GM13976 (cell line): ENCODE data around the gene MMAB.

Source experiments
- DNase-seq: peaks from one replicate; pipeline ENCODE4 v3.0.0; 2012; ENCODE audit warnings: low spot score
- in situ Hi-C: fragments of 300-500 bp; cut with MboI; formaldehyde crosslinking; loops from one replicate; pipeline ENCODE4 v1.12.0; 2022; ENCODE audit warnings: low sequenced_read_pairs, mixed read lengths, inconsistent platforms; ENCODE audit not compliant: unreplicated experiment
- TF ChIP-seq, protein P1 (sequence below): IDR thresholded peaks from 2 replicates; pipeline ENCODE4 v1.5.1; 2012; ENCODE audit warnings: borderline replicate concordance, mild to moderate bottlenecking; ENCODE audit not compliant: insufficient read depth; ENCODE audit errors: extremely low read depth, missing control alignments, control extremely low read depth

The MMAB gene

DNA sequence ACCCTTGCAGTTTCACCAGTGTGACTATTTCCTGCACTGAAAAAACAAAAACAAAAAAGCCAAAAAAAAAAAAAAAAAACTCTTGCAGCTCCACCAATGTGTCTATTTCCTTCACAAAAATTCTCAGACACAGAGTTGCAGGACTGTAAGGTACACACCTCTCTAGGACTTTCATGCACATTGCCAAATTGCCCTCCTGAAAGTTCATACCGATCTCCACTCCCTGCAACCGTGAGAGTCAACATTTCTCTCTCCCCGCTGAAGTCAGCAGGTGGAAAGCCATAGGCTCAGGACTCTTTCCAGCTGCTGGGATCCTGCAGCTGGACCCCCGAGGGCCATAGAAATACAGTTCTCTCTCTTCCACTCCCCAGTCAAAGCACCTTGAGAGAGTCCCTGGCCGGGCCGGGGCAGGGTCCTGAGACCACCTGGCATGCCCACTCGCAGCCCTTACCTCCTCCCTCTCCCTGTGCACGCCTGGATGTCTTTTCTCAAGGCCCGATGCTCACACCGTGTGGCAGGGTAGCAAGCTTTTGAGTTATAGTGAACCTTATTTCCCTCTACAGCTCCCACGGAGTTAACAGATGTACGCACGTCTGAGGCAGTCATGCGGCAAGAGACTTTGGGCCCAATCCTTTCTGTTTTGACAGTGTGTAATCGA, 23.6 kb downstream of the MMAB start:
- no peak for DNase-seq
- TF ChIP-seq, protein P1, sequence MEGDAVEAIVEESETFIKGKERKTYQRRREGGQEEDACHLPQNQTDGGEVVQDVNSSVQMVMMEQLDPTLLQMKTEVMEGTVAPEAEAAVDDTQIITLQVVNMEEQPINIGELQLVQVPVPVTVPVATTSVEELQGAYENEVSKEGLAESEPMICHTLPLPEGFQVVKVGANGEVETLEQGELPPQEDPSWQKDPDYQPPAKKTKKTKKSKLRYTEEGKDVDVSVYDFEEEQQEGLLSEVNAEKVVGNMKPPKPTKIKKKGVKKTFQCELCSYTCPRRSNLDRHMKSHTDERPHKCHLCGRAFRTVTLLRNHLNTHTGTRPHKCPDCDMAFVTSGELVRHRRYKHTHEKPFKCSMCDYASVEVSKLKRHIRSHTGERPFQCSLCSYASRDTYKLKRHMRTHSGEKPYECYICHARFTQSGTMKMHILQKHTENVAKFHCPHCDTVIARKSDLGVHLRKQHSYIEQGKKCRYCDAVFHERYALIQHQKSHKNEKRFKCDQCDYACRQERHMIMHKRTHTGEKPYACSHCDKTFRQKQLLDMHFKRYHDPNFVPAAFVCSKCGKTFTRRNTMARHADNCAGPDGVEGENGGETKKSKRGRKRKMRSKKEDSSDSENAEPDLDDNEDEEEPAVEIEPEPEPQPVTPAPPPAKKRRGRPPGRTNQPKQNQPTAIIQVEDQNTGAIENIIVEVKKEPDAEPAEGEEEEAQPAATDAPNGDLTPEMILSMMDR, result no peak
- in situ Hi-C loops, result no loop called here

DNA sequence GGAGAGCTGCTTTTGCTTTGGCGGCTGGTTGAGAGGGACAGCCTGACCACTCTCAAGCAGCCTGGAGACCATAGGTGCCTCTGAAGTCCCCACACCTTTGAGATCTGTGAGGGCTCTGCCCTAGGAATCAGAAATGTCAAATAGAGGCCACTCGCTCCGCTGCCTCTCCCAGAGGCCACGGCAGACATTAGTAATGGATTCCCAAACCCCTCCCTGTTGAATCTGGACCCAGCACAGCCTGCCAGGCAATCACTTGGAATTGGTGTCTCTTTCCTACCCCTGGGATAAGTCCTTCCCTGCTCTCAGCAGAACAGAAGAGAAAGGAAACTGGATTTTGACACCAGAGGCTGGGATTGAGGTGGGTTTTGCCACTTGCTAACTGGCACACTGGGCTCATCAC, 25.0 kb downstream of the MMAB start:
- TF ChIP-seq, protein P1, result no peak
- DNase-seq, result no peak
- in situ Hi-C loops, result no loop called here

DNA sequence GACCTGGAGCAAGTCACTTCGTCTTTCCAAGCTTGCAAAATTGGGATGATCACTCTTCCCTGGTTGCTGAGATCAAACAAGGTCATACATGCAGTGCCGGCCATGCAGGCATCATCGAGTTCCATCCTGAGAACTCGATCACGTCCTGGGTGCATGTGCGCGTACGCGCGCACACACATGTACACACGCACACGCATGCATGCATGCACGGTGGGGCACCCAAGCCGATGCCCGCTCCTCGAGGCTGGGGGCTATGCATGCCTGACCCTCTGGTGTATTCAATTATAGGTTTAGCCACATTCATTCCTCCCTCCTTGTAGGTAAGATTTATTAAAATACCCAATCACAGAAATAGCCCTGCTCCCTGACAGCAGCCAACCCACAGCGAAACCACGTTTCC, 26.0 kb downstream of the MMAB start:
- no peak for DNase-seq
- TF ChIP-seq, protein P1, result no peak
- in situ Hi-C loops, result no loop called here

DNA sequence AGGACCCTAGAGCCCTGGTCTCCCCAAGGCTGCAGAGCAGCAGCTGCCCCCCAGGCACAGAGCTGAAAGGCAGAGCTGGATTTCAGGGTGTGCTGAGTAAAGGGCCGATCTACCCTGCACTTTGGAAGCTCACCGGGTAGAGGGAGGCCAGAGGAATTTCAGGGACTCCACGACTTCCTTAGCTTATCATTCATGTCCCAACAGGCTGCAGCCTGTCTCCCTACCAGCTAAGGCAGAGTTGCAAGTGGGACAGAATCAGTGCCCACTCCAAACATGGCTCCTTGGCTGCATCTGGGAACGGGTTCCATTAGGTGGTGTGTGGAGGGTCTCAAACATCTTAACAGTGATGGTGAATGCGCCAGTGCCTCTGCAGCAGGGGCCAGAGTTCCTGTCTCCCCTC, 27.5 kb downstream of the MMAB start:
- TF ChIP-seq, protein P1, result no peak
- in situ Hi-C loops, result no loop called here
- DNase-seq, result no peak

DNA sequence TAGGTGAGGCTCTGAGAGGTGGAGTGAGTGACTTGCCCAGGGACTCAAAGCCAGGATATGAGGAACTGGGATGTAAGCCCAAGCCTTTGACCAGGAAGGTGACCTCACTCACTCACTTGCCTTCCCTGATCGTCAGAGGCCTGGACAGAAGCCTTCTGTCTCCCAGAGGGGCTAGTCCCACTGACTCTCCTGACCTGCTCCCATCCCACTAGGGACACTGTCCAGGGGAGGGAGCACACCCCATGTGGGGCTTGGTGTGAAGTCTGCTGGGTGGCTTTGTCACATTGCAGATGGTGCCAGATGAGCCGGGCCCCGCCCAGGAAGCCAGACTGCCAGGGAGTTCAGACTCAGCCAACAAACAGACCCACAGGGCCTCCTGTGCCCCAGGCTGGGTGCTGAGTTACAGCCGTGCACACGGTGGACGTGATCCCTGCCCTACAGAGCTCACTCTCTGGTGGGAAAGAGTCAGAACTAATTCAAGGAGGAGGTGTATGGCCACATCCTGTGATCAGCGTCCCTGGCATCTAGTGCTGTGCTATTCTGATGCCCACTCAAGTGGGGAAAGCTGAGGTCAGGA, 28.3 kb downstream of the MMAB start:
- DNase-seq, result no peak
- TF ChIP-seq, protein P1, result no peak
- in situ Hi-C loops, result no loop called here

DNA sequence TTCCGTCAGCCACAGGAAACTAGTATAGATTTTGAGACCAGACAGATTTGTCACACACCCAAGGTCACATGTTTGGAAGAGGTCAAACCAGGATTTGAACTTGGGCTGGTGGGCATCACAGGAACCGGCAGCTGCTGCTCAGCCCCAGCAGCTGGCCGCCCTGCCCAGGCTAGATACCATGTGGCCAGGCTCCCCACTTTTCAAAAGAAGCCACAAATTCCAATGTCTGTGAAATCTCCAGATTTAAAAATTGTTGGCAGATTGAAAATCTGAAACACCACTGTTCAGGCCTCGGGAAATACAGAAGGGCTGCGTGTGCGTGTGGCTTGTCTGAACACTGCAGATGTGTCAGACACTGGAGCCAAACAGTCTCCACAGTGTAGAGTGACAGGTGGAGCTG, 30.4 kb downstream of the MMAB start:
- DNase-seq, result no peak
- TF ChIP-seq, protein P1, result no peak
- in situ Hi-C loops, result no loop called here
